ENCODE data around the gene TRIM33.
"Not testable (repeated sequence)": the region's sequence is repeated elsewhere in the genome, so short reads cannot be mapped to it uniquely, and the experiment has no call there.

Gene TRIM33

DNA sequence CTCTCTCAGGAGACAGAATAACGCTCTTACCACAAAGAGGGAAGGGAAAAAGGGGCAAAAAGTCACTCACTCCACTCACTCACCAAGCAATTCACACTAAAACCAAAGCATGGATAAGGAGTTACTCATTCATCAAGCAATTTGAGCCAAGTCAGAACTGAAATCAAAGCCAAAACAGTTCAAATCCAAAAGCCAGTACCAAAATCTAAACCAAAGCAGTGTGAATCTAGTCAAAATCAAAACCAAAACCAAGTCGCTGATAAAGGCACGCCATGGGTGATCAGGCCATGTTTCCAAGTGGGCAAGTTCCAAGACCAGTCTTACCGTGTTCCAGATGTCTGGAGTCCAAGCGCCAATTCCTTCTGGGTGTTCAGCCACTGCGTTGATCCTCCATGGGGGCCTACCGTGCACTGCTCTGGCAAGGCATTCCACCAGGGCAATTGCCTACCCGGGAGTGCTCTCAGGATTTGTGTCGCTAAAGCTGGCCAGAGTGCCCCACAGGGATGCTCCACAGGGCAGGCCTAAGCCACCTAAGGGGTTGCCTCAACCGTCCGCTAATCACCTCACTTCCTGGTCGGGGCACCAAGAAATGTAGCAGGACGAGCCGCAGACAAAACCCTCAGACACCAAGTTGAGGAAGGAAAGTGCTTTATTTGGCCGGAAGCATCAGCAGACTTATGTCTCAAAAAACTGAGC lies 142.3 kb downstream of the TRIM33 start:
- Histone ChIP-seq H3K27ac (peak overlapping the region in 1 of 21 experiments; percentile 12), H3K4me3 (no peak overlapping the region)

GRCh38 chr1:114367810-114368209 lies 143.2 kb downstream of the TRIM33 start:
- H3K27ac ChIP-seq, result no peak overlapping the region
- H3K4me3 ChIP-seq, result no peak overlapping the region

- not testable (repeated sequence) for H3K4me3 ChIP-seq
These were observed 147.8 kb downstream of the TRIM33 start for GRCh38 chr1:114363230-114363629.

GRCh38 chr1:114359791-114360190 lies 151.2 kb downstream of the TRIM33 start:
- Histone ChIP-seq H3K4me3 (no peak overlapping the region), H3K27ac (no peak overlapping the region)

More at GRCh38 chr1:114363230-114363629, 147.8 kb downstream of the TRIM33 start:
- H3K27ac ChIP-seq, result not testable (repeated sequence)

- H3K27ac ChIP-seq, result no peak overlapping the region
- no peak overlapping the region for H3K4me3 ChIP-seq
These were observed 155.8 kb downstream of the TRIM33 start for GRCh38 chr1:114355240-114355639.

GRCh38 chr1:114353262-114353661 lies 157.7 kb downstream of the TRIM33 start:
- Histone ChIP-seq H3K27ac (no peak overlapping the region), H3K4me3 (no peak overlapping the region)

DNA sequence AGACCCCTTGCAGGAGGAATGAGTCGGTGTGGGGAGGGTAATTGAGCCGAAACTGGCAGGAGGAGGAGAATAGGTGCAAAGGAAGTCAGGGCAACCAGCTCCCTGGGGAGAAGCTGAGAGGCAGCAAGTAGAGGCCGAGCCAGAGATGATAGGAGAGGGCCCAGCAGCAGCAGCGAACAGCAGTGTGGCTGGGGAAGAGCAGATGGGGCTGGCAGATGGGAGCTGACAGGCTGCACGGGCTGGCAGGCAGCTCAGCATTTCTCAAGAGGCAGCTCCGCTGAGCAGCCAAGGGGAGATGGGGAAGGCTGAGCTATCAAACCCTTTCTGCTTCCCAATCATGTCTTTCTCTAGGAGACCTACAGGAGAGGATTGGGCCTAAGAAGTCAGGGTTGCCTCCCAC lies 158.2 kb downstream of the TRIM33 start:
- H3K27ac ChIP-seq, result no peak overlapping the region

GRCh38 chr1:114350731-114351445 lies 160.1 kb downstream of the TRIM33 start:
- H3K27ac ChIP-seq, result no peak overlapping the region
- no peak overlapping the region for H3K4me3 ChIP-seq

More for the DNA sequence above, 158.2 kb downstream of the TRIM33 start:
- no peak overlapping the region for H3K4me3 ChIP-seq

- no peak overlapping the region for H3K27ac ChIP-seq
- no peak overlapping the region for H3K4me3 ChIP-seq
These were observed 161.0 kb downstream of the TRIM33 start for GRCh38 chr1:114349891-114350605.

GRCh38 chr1:114347431-114348209 lies 163.4 kb downstream of the TRIM33 start:
- no peak overlapping the region for H3K27ac ChIP-seq
- no peak overlapping the region for H3K4me3 ChIP-seq

- Histone ChIP-seq H3K27ac (peak overlapping the region; percentile 13 to 88 (median 74)), H3K4me3 (peak overlapping the region; percentile 22 to 50 (median 35))
These were observed 164.4 kb downstream of the TRIM33 start for GRCh38 chr1:114346480-114347029.

- peak overlapping the region; percentile 22 to 50 (median 35) for H3K4me3 ChIP-seq
- H3K27ac ChIP-seq, result peak overlapping the region; percentile 13 to 88 (median 74)
These were observed 165.0 kb downstream of the TRIM33 start for GRCh38 chr1:114345930-114346479.

GRCh38 chr1:114344656-114345055 lies 166.3 kb downstream of the TRIM33 start:
- Histone ChIP-seq H3K4me3 (no peak overlapping the region), H3K27ac (no peak overlapping the region)
